Fibroblast of mammary gland (primary cell): ENCODE results near the gene CEP68.

Experiments
- DNase-seq: peaks from one replicate; pipeline ENCODE4 v3.0.0-alpha.2; 2010; ENCODE audit warnings: low read depth
- H3K4me3 ChIP-seq: 2 replicates; pipeline ENCODE4 v1.5.1; 2011; ENCODE audit warnings: low read depth, mild to moderate bottlenecking, low read length, moderate library complexity; ENCODE audit not compliant: control insufficient read depth
- CTCF ChIP-seq: conservative IDR thresholded peaks from 2 replicates; pipeline ENCODE4 v1.5.1; 2011; ENCODE audit warnings: low read depth, low read length, inconsistent platforms; ENCODE audit not compliant: control insufficient read depth, insufficient read depth

The CEP68 gene

GRCh38 chr2:65072181-65072970, 16.2 kb downstream of the CEP68 start:
- no peak overlapping the region for H3K4me3 ChIP-seq
- no peak for TF ChIP-seq CTCF
- DNase-seq: no peak

DNA sequence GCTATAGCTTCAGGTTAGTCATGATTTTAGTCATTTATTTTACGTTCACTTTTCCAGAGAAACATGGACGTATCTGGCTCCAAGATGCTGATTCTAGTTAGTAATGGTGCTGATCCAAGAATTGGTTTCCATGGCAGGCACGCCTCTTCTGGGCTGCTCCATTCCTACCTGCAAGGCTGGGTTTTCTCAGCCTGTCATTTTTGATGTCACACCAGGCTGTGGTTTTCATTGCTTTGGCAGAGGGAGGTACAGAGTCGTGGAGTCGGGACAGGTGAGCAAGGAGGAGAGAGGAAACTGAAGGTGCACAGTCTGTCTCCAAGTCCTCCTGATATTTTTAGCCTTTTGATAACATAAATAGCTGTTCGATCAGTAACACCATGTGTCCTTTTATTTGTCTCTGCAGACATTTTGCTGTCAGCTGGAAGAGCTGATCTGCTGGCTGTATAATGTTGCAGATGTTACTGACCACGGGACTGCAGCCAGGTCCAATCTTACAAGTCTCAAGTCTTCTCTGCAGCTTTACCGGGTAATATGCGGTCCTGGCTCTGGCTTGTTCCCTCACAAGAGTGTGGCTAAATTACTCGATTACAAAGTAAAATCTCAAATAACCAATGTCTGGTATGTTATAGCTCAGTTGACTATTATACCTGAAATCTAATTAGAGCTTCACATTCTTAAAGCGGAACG, 17.8 kb downstream of the CEP68 start:
- TF ChIP-seq CTCF: no peak
- no peak for DNase-seq
- H3K4me3 ChIP-seq: no peak overlapping the region

GRCh38 chr2:65075176-65075575, 19.0 kb downstream of the CEP68 start:
- DNase-seq: no peak
- no peak overlapping the region for H3K4me3 ChIP-seq
- no peak for TF ChIP-seq CTCF

DNA sequence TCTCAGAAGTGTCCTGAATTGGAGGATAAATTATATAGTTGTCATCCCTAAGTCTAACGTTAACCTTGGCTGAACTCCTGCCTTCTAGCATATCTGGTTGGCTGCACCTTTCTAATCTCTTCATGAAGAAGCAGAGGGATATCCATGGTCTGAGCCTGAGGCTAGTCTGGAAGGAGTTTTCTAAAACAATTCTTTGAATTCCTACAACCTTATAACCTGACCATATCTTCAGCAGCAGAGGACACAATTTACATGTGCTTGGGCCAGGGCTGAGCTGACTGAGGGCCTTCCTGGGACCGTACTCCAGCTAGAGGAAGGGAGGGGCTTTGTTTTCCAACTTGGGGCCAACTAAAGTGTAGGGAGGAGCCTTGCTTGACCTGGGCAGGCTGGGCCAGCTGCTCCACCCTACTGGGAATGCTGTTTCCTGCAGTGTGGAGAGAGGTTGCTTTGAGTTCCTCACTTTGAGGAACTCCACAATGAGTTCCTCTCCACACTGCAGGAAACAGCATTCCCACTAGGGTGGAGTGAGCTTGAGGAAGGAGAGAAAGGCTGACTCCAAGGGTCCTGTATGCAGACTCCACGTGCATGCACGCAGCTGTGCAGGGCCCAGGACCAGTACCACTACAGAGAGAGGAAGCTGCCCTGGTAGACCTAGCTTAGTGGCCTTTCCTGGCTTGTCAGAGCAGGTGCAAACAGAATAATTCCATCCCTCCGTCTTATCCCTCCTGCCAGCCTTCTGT, 19.6 kb downstream of the CEP68 start:
- no peak overlapping the region for H3K4me3 ChIP-seq
- no peak for DNase-seq
- TF ChIP-seq CTCF: no peak

DNA sequence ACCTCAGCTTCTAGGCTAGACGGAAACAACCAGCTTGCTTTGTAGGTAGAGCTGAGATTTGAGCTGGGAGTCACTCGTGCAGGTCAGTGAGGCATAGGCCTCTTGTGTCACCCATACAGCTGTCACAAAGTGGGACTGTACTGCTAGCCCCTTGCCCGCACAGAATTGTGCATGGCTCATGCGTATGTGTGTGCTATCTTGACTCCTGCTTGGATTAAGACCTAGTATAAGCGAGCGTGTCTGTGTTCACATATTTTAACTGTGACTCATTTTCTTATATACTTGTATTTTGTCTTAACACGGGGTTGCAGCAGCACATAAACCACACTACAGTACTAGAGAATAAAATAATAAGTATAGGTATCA, 20.1 kb downstream of the CEP68 start:
- peak; percentile 64 for DNase-seq
- no peak for TF ChIP-seq CTCF
- H3K4me3 ChIP-seq: no peak overlapping the region

GRCh38 chr2:65077898-65078297, 21.7 kb downstream of the CEP68 start:
- no peak overlapping the region for H3K4me3 ChIP-seq
- TF ChIP-seq CTCF: no peak
- DNase-seq: no peak
